ENCODE results near the gene FIGNL2.

The FIGNL2 gene

DNA sequence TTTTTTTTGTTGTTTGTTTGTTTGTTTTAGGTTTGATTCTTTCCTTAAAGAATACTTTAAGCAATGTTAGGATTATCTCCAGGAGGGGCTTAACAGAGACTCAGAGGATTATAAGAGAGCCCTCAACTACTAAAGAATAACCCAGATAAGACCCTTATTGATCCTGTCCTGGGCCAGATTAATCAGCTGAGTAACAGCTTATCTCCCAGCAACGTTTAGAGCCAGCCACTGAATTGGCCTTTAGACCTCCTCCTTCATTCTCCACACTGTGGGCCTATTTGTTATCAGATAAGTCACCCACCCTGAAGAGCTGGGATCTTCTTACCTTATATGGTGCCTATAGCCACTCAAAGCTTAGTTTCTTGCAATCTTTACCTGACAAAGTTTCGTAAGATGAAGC, 71.1 kb downstream of the FIGNL2 start:
- TF ChIP-seq, protein P1, sequence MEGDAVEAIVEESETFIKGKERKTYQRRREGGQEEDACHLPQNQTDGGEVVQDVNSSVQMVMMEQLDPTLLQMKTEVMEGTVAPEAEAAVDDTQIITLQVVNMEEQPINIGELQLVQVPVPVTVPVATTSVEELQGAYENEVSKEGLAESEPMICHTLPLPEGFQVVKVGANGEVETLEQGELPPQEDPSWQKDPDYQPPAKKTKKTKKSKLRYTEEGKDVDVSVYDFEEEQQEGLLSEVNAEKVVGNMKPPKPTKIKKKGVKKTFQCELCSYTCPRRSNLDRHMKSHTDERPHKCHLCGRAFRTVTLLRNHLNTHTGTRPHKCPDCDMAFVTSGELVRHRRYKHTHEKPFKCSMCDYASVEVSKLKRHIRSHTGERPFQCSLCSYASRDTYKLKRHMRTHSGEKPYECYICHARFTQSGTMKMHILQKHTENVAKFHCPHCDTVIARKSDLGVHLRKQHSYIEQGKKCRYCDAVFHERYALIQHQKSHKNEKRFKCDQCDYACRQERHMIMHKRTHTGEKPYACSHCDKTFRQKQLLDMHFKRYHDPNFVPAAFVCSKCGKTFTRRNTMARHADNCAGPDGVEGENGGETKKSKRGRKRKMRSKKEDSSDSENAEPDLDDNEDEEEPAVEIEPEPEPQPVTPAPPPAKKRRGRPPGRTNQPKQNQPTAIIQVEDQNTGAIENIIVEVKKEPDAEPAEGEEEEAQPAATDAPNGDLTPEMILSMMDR (IDR thresholded peaks at IDR 0.05): no peak
- Histone ChIP-seq H3K27me3 (peaks cover 20% of the 10 kb centered on the region), H3K4me1 (ENCODE audit: control insufficient read depth in 1 of 2, insufficient read depth in 1 of 2, low read depth in 1 of 2, low read length in 1 of 2) (no peaks in the 10 kb centered on the region), H3K36me3 (peaks cover 14% of the 10 kb centered on the region), H3K9me3 (no peaks in the 10 kb centered on the region), H3K27ac (no peak overlapping the region), H3K4me3 (ENCODE audit: low read depth in 1 of 2, low read length in 1 of 2) (no peak overlapping the region)

DNA sequence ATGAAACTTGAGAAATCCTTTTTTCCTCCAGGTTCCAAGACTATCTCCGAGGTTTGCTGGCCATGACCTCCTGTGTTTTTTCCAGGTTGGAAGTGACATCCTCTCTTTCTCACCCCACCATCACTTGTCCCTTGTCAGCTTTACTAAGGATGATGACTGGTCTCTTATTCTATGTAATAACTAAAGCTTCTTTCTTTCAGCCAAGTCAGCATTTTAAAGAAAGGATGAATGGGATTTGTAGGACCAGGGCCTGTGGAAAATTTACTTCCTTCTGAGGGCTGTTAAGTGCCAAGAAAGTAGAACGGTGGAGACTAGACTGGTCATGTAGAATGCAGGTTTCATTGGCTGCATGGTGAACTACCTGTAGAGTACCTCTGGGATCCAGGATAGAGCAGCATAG, 73.6 kb downstream of the FIGNL2 start:
- TF ChIP-seq, protein P1 (IDR thresholded peaks at IDR 0.05): no peak
- H3K36me3 ChIP-seq: peaks cover 26% of the 10 kb centered on the region
- no peaks in the 10 kb centered on the region for H3K27me3 ChIP-seq
- no peak overlapping the region for H3K27ac ChIP-seq
- no peak overlapping the region for H3K4me3 ChIP-seq (ENCODE audit: low read depth in 1 of 2, low read length in 1 of 2)
- no peaks in the 10 kb centered on the region for H3K9me3 ChIP-seq
- H3K4me1 ChIP-seq (ENCODE audit: control insufficient read depth in 1 of 2, insufficient read depth in 1 of 2, low read depth in 1 of 2, low read length in 1 of 2): no peaks in the 10 kb centered on the region

DNA sequence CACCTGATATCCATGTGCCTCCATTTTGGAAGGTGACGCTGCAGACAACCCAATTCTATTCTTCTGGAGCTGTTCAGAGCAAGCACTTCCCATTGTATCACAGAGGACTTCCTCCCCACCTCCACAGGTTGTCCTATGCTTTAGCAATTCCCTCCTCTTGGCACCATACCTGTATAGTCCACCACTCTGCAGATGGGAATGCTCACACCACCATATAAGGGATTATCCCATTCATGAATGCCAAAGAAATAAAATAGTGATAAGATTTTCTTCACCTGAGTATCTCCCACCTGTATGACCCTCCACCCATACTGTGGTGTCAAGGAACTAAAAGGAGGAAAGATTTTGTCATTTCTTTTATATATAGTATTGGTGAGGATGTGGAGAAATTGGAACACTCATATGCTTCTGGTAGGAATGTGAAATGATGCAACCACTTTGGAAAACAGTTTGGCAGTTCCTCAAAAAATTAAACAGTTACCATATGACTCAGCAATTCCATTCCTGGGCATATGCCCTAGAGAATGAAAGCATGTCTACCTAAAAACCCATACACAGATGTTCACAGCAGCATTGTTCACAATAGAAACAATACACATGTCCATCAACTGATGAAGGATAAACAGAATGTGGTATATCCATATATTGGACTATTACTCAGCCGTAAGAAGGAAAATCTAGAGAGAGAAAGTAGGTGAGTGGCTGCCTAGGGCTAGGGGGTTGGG, 75.2 kb downstream of the FIGNL2 start:
- Histone ChIP-seq H3K4me1 (ENCODE audit: control insufficient read depth in 1 of 2, insufficient read depth in 1 of 2, low read depth in 1 of 2, low read length in 1 of 2) (no peaks in the 10 kb centered on the region), H3K27me3 (no peaks in the 10 kb centered on the region), H3K36me3 (peaks cover 41% of the 10 kb centered on the region), H3K9me3 (no peaks in the 10 kb centered on the region), H3K27ac (no peak overlapping the region), H3K4me3 (ENCODE audit: low read depth in 1 of 2, low read length in 1 of 2) (no peak overlapping the region)
- TF ChIP-seq, protein P1 (IDR thresholded peaks at IDR 0.05): no peak

DNA sequence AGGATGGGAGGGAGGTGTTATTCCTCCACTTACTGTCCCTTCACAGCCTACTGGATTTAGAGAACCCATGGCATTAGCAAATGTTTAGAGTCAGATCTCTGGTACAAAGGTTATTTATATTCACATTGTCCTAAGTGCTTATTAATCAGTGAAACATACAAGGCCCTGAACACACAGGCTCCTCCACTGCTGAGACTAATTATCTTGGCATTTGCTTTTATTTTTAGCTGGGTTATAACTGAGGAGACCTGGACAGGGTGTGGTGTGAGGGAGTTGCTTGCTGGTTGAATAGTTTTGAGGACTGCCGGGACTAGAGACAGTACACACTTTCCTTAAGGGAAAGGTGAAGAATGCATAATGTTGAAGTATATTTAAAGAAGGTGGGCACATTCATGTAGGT, 77.5 kb downstream of the FIGNL2 start:
- no peaks in the 10 kb centered on the region for H3K4me1 ChIP-seq (ENCODE audit: control insufficient read depth in 1 of 2, insufficient read depth in 1 of 2, low read depth in 1 of 2, low read length in 1 of 2)
- no peak overlapping the region for H3K4me3 ChIP-seq (ENCODE audit: low read depth in 1 of 2, low read length in 1 of 2)
- no peak overlapping the region for H3K27ac ChIP-seq
- H3K36me3 ChIP-seq: peaks cover 43% of the 10 kb centered on the region
- TF ChIP-seq, protein P1 (IDR thresholded peaks at IDR 0.05): no peak
- no peaks in the 10 kb centered on the region for H3K27me3 ChIP-seq
- H3K9me3 ChIP-seq: no peaks in the 10 kb centered on the region
